HEK293T (cell line): ENCODE measurements around the gene PDE7B.

Source experiments
- SP1 ChIP-seq: fragments of 450-650 bp; IDR thresholded peaks from 2 replicates; pipeline ENCODE4 v1.6.1; 2017
- SUZ12 ChIP-seq: fragments of 450-650 bp; IDR thresholded peaks from 2 replicates; pipeline ENCODE4 v1.6.1; 2016; ENCODE audit warnings: mild to moderate bottlenecking
- ZNF384 ChIP-seq: fragments of 450-650 bp; IDR thresholded peaks from 2 replicates; pipeline ENCODE4 v1.6.1; 2016

GRCh38 chr6:135890876-135891275 is 39.4 kb downstream of the PDE7B start:
- TF ChIP-seq ZNF384 = no peak
- TF ChIP-seq SP1 = no peak
- no peak for TF ChIP-seq SUZ12
